Endothelial cell of umbilical vein (primary cell): Measurements from ENCODE around the gene ISOC1. TPM values are rescaled to one million over a fixed set of nuclear protein-coding genes. Genes with fewer than 3 reads are reported as not detected.

Experiments used
- BruUV-seq: library from RNA; stranded (reverse); fragments of 400-500 nt; replicated peaks from 2 replicates; lab custom pipeline; 2021; lab: Mats Ljungman, UMichigan
- CTCF ChIA-PET: fragments of 300-600, 350-600 bp; sonication (Branson Sonifier 250); formaldehyde crosslinking; loops from one replicate; lab custom pipeline; 2021; ENCODE audit warnings: antibody characterized with exemption, inconsistent platforms; lab: Charles Lee
- POLR2A ChIA-PET: fragments of 300-600, 350-600 bp; sonication (Branson Sonifier 250); formaldehyde crosslinking; loops from one replicate; lab custom pipeline; 2021; ENCODE audit warnings: antibody characterized with exemption, inconsistent platforms; lab: Charles Lee
- DNase-seq: peaks from one replicate; pipeline ENCODE4 v3.0.0-alpha.2; 2011; ENCODE audit warnings: low read depth, low spot score
- FAIRE-seq: peaks from 2 replicates; lab custom pipeline; 2011; peaks lifted over from hg19 to GRCh38; lab: Jason Lieb, UNC
- H2AFZ ChIP-seq: 2 replicates; pipeline ENCODE4 v1.6.0; 2012; ENCODE audit warnings: low read depth, low read length, control low read depth, inconsistent platforms
- H3K27ac ChIP-seq: 2 replicates; pipeline ENCODE4 v1.5.1; 2011; ENCODE audit warnings: low read depth, mild to moderate bottlenecking, control low read depth, low read length, moderate library complexity; ENCODE audit not compliant: insufficient read depth
- H3K27me3 ChIP-seq, 2 experiments: 2 replicates each; pipeline versions ENCODE4 v1.6.0 to v1.6.1; 2011; ENCODE audit warnings: low read length in 2 of 2, mixed read lengths in 1 of 2; ENCODE audit not compliant: control insufficient read depth in 2 of 2, insufficient read depth in 2 of 2
- H3K36me3 ChIP-seq, 2 experiments: 2 replicates in 1 of 2; 3 replicates in 1 of 2; pipeline ENCODE4 v1.5.1; 2011; ENCODE audit warnings: low read length in 2 of 2, mild to moderate bottlenecking in 1 of 2, moderate library complexity in 1 of 2; ENCODE audit not compliant: control insufficient read depth in 2 of 2, insufficient read depth in 2 of 2; ENCODE audit errors: extremely low read depth in 1 of 2
- H3K4me1 ChIP-seq: 3 replicates; pipeline ENCODE4 v1.5.1; 2011; ENCODE audit warnings: mild to moderate bottlenecking, low read length; ENCODE audit not compliant: control insufficient read depth, insufficient read depth; ENCODE audit errors: extremely low read depth
- H3K4me2 ChIP-seq: 2 replicates; pipeline ENCODE4 v1.6.1; 2011; ENCODE audit warnings: low read length, control low read depth, mixed read lengths; ENCODE audit not compliant: insufficient read depth
- H3K4me3 ChIP-seq, 3 experiments: fragments of 200-600 bp in 1 of 3; sonication (generic), shearing (Covaris generic) in 1 of 3; replicated peaks in 1 of 3; 2 replicates each; pipeline ENCODE4 v1.5.1; 2011 to 2016; ENCODE audit warnings: control low read depth in 3 of 3, low read length in 3 of 3, mild to moderate bottlenecking in 2 of 3, inconsistent platforms in 1 of 3, low read depth in 1 of 3, moderate library complexity in 1 of 3; ENCODE audit not compliant: insufficient read depth in 1 of 3
- H3K79me2 ChIP-seq: 2 replicates; pipeline ENCODE4 v1.6.0; 2012; ENCODE audit warnings: low read length, inconsistent platforms; ENCODE audit not compliant: control insufficient read depth, insufficient read depth
- H3K9ac ChIP-seq: replicated peaks from 2 replicates; pipeline ENCODE3; 2011; ENCODE audit warnings: low read length, control low read depth; ENCODE audit not compliant: insufficient read depth; ENCODE audit errors: extremely low read depth
- H3K9me1 ChIP-seq: replicated peaks from 3 replicates; pipeline ENCODE4 v1.6.0; 2011; ENCODE audit warnings: mild to moderate bottlenecking, low read length; ENCODE audit not compliant: control insufficient read depth, insufficient read depth; ENCODE audit errors: extremely low read depth
- H3K9me3 ChIP-seq: replicated peaks from 2 replicates; pipeline ENCODE4 v1.5.1; 2012; ENCODE audit warnings: low read length, inconsistent platforms; ENCODE audit not compliant: control insufficient read depth, insufficient read depth
- H4K20me1 ChIP-seq: replicated peaks from 2 replicates; pipeline ENCODE3; 2011; ENCODE audit warnings: mild to moderate bottlenecking, low read length; ENCODE audit not compliant: control insufficient read depth, insufficient read depth; ENCODE audit errors: extremely low read depth
- EZH2 ChIP-seq: IDR thresholded peaks from 2 replicates; pipeline ENCODE4 v1.6.1; 2012; ENCODE audit warnings: borderline replicate concordance, low read depth, mild to moderate bottlenecking, moderate library complexity, low read length, inconsistent platforms; ENCODE audit not compliant: severe bottlenecking
- FOS ChIP-seq: IDR thresholded peaks from 2 replicates; pipeline ENCODE4 v1.6.1; 2011; ENCODE audit warnings: mild to moderate bottlenecking, low read length, moderate library complexity, borderline replicate concordance; ENCODE audit not compliant: insufficient read depth
- GATA2 ChIP-seq: IDR thresholded peaks from 2 replicates; pipeline ENCODE4 v1.7.0; 2011; ENCODE audit warnings: low read depth, mild to moderate bottlenecking, moderate library complexity, mixed read lengths, low read length; ENCODE audit not compliant: insufficient read length, insufficient read depth
- JUN ChIP-seq: IDR thresholded peaks from 2 replicates; pipeline ENCODE4 v1.6.1; 2011; ENCODE audit warnings: borderline replicate concordance, low read depth; ENCODE audit not compliant: insufficient read length, insufficient read depth
- POLR2AphosphoS5 ChIP-seq: IDR thresholded peaks from 2 replicates; pipeline ENCODE4 v1.6.1; 2012; ENCODE audit warnings: low read depth, mild to moderate bottlenecking, control low read depth, low read length, moderate library complexity; ENCODE audit not compliant: insufficient read depth
- dilution Hi-C: fragments of 300-500 bp; cut with MboI; formaldehyde crosslinking; loops from one replicate; pipeline ENCODE4 v1.15.0; 2019; ENCODE audit warnings: low sequenced_read_pairs; ENCODE audit not compliant: extremely low pct_ligation_motif_present
- intact Hi-C: fragments of 100-400 bp; cut with micrococcal nuclease; formaldehyde crosslinking; loops from one replicate; pipeline ENCODE4 v1.10.0; 2022
- polyA plus RNA-seq, 4 experiments: library from polyadenylated mRNA; depleted of rRNA in 3 of 4; stranded (reverse) in 3 of 4; unstranded in 1 of 4; fragments of >200 nt; gene quantifications; 2 replicates each; pipeline versions ENCODE4 v1.2.1 to v1.2.3, GENCODE V29; 2011 to 2012; ENCODE audit warnings: missing spikeins in 1 of 4
- total RNA-seq: library from RNA; stranded (reverse); gene quantifications from 2 replicates; pipeline ENCODE4 v1.2.3, GENCODE V29; 2021
- TF ChIP-seq, protein P1 (sequence below): IDR thresholded peaks from 2 replicates; pipeline ENCODE4 v1.6.1; 2011; ENCODE audit not compliant: insufficient read depth, insufficient read length
- TF ChIP-seq, protein P2 (sequence below), 2 donors: IDR thresholded peaks; 1 replicate in 1 of 2; 2 replicates in 1 of 2; pipeline ENCODE4 v1.5.1; 2011; ENCODE audit warnings: low read length in 2 of 2, mild to moderate bottlenecking in 2 of 2, moderate library complexity in 2 of 2, control low read depth in 1 of 2, inconsistent platforms in 1 of 2, low read depth in 1 of 2; ENCODE audit not compliant: insufficient read depth in 1 of 2; ENCODE audit errors: extremely low read depth in 1 of 2

Gene ISOC1
- total and polyA plus RNA-seq, 2 donors (not counting 3 experiments of a cell fraction or from before 2014, with no cell fraction given), result 21.4 to 21.6 TPM

DNA sequence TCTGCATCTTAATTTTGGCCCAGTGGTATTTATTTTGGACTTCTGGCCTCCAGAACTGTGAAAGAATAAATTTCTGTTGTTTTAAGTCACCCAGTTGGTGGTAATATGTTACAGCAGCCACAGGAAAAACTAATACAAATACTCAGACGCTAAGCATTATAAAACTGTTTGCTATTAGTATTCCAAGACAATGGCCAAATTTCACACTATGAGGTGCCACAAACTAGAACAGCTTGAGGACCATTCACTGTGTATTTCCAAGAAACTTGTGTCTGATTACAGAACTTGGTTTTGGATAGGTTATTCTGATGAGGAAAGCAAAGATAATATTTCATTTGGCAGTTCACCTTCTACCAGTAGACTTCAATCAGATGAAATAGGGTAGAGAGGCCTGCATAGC, 16.3 kb upstream of the ISOC1 start:
- Histone ChIP-seq H3K4me2 (no peak overlapping the region), H3K9me3 (no peaks in the 10 kb centered on the region), H3K36me3 (no peaks in the 10 kb centered on the region), H3K4me1 (no peaks in the 10 kb centered on the region), H3K79me2 (no peaks in the 10 kb centered on the region), H3K27ac (no peak overlapping the region), H3K27me3 (no peaks in the 10 kb centered on the region), H2AFZ (no peak overlapping the region), H3K9me1 (no peaks in the 10 kb centered on the region), H3K4me3 (no peak overlapping the region), H4K20me1 (no peaks in the 10 kb centered on the region), H3K9ac (no peak overlapping the region)
- no TSS peak for BruUV-seq
- no peak for DNase-seq
- ChIA-PET CTCF (no interaction called here), POLR2A (no interaction called here)
- dilution Hi-C loops (no loop called here), intact Hi-C loops (no loop called here)
- no peak for FAIRE-seq
- TF ChIP-seq, protein P1, sequence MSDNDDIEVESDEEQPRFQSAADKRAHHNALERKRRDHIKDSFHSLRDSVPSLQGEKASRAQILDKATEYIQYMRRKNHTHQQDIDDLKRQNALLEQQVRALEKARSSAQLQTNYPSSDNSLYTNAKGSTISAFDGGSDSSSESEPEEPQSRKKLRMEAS, result no peak
- TF ChIP-seq GATA2, result no peak
- TF ChIP-seq FOS, result no peak
- TF ChIP-seq EZH2, result no peak
- TF ChIP-seq, protein P2, sequence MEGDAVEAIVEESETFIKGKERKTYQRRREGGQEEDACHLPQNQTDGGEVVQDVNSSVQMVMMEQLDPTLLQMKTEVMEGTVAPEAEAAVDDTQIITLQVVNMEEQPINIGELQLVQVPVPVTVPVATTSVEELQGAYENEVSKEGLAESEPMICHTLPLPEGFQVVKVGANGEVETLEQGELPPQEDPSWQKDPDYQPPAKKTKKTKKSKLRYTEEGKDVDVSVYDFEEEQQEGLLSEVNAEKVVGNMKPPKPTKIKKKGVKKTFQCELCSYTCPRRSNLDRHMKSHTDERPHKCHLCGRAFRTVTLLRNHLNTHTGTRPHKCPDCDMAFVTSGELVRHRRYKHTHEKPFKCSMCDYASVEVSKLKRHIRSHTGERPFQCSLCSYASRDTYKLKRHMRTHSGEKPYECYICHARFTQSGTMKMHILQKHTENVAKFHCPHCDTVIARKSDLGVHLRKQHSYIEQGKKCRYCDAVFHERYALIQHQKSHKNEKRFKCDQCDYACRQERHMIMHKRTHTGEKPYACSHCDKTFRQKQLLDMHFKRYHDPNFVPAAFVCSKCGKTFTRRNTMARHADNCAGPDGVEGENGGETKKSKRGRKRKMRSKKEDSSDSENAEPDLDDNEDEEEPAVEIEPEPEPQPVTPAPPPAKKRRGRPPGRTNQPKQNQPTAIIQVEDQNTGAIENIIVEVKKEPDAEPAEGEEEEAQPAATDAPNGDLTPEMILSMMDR (IDR thresholded peaks at IDR 0.05; ENCODE audit: extremely low read depth in 1 of 2, insufficient read depth in 1 of 2, low read depth in 1 of 2, low read length in 2 of 2), result no peak
- TF ChIP-seq JUN, result no peak
- no peak for TF ChIP-seq POLR2AphosphoS5
